Activated T-cell treated with anti-CD3 and anti-CD28 coated beads, Interleukin-2, amount 50 U/mL, for 72 hours (primary cell): ENCODE results near the gene NPAS2. TPM values are rescaled to one million over a fixed set of nuclear protein-coding genes. Genes with fewer than 3 reads are reported as not detected.

Experiments
- ATAC-seq, 2 donors: fragments of 150-1000 bp; cut with Tn5 transposase; replicated peaks in 1 of 2; 2 replicates each; pipeline ENCODE4 v1.10.0; 2021; ENCODE audit warnings: moderate library complexity in 2 of 2, mild to moderate bottlenecking in 1 of 2
- DNase-seq, 2 donors: peaks; one replicate each; pipeline ENCODE4 v3.0.0; 2021 to 2022; ENCODE audit warnings: mixed read lengths in 1 of 2
- H3K27ac Mint-ChIP-seq: one replicate; pipeline ENCODE4 v1.8.0; 2022; ENCODE audit warnings: mild to moderate bottlenecking, moderate library complexity, mixed read lengths
- H3K27me3 Mint-ChIP-seq: one replicate; pipeline ENCODE4 v1.8.0; 2022; ENCODE audit warnings: low read depth, mixed read lengths
- H3K36me3 Mint-ChIP-seq, 2 donors: one replicate each; pipeline ENCODE4 v1.8.0; 2022; ENCODE audit warnings: mixed read lengths in 2 of 2, mild to moderate bottlenecking in 1 of 2; ENCODE audit not compliant: insufficient read depth in 2 of 2
- H3K4me1 Mint-ChIP-seq: one replicate; pipeline ENCODE4 v1.8.0; 2022; ENCODE audit warnings: low read depth, mixed read lengths
- H3K4me3 Mint-ChIP-seq, 2 donors: one replicate each; pipeline ENCODE4 v1.8.0; 2022; ENCODE audit warnings: mild to moderate bottlenecking in 2 of 2, mixed read lengths in 2 of 2, moderate library complexity in 2 of 2
- H3K9me3 Mint-ChIP-seq, 2 donors: one replicate each; pipeline ENCODE4 v1.8.0; 2022; ENCODE audit warnings: mixed read lengths in 2 of 2
- total RNA-seq, 2 donors: library from RNA; stranded (reverse); gene quantifications; one replicate each; pipeline ENCODE4 v1.2.3, GENCODE V29; 2022

Gene NPAS2
- total RNA-seq, 2 donors from 2014 or later, result 4.8 to 8.4 TPM

DNA sequence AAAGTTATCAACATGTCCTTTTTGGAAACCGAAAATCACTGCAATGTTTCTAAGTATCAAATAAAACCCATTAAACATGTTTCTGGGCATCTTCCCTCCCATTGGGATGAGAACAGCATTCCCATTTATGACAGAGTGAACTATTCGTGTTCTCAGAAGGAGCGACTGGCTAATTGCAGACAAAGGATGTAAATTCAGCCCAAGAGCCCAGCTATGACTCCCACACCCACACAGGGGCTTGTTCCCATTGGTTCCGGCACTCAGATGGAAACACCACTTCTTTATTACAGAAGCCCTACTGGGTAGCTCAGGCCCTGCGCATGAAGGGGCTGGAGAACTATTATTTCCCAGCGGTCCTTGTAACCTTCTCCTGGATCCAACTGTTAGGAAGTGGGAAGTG lies 16.6 kb upstream of the NPAS2 start:
- H3K36me3 Mint-ChIP-seq, result no peaks in the 10 kb centered on the region
- H3K27me3 Mint-ChIP-seq, result no peaks in the 10 kb centered on the region
- DNase-seq (no peak), ATAC-seq (no peak)
- H3K27ac Mint-ChIP-seq, result no peak overlapping the region
- H3K9me3 Mint-ChIP-seq, result no peaks in the 10 kb centered on the region
- no peak overlapping the region for H3K4me3 Mint-ChIP-seq
- H3K4me1 Mint-ChIP-seq, result no peaks in the 10 kb centered on the region

DNA sequence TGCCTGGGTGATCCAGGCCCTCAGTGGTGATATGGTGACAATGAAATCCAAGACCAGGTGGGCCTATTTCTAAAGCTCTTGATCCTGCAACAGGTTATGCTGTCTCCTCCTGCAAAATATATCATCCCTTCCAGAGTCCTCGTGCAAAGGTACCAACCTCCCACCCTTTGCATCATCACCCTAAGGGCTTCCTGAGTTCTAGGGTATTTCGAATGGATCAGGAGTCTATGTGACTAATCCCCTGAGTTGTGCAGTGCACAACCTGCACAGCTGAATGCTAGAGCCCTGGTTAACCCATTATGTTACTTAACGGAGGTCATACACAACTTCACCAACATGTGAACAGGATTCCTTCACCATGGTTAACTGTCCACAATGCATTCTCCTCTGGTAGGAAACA lies 13.4 kb upstream of the NPAS2 start:
- peaks cover 0 to 3% of the 10 kb centered on the region in 2 donors for H3K36me3 Mint-ChIP-seq
- H3K27me3 Mint-ChIP-seq, result no peaks in the 10 kb centered on the region
- H3K4me1 Mint-ChIP-seq, result no peaks in the 10 kb centered on the region
- H3K9me3 Mint-ChIP-seq, result no peaks in the 10 kb centered on the region
- no peak overlapping the region for H3K27ac Mint-ChIP-seq
- ATAC-seq, result no peak
- no peak for DNase-seq
- H3K4me3 Mint-ChIP-seq, result no peak overlapping the region

- H3K4me3 Mint-ChIP-seq, result no peak overlapping the region
- peaks cover 0 to 3% of the 10 kb centered on the region in 2 donors for H3K36me3 Mint-ChIP-seq
- no peaks in the 10 kb centered on the region for H3K27me3 Mint-ChIP-seq
- no peak overlapping the region for H3K27ac Mint-ChIP-seq
- no peaks in the 10 kb centered on the region for H3K9me3 Mint-ChIP-seq
- DNase-seq, result no peak
- no peak for ATAC-seq
- H3K4me1 Mint-ChIP-seq, result peaks cover 11% of the 10 kb centered on the region
Observed at GRCh38 chr2:100807707-100808106, 12.2 kb upstream of the NPAS2 start.

DNA sequence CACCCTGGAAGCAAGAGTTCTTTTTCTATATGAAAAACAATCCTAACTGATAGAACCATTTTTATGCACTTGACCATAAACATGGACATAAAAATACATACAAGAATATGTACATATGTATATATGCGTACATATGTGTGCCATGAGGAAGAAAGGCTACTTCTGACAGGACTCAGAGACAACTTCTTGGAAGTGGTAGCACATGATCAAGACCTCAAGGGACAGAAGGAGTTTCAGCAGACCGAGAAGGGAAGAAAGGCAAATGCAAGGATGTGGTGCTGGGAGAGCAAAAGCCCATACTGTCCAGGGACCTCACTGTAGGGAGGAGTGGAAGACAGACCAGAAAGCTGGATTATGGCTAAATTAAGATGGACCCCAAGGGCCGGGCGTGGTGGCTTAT lies 11.4 kb upstream of the NPAS2 start:
- Mint-ChIP-seq H3K27me3 (no peaks in the 10 kb centered on the region), H3K4me1 (peaks cover 20% of the 10 kb centered on the region), H3K4me3 (no peak overlapping the region), H3K27ac (no peak overlapping the region), H3K9me3 (no peaks in the 10 kb centered on the region), H3K36me3 (peaks cover 0 to 3% of the 10 kb centered on the region in 2 donors)
- ATAC-seq, result no peak
- no peak for DNase-seq

DNA sequence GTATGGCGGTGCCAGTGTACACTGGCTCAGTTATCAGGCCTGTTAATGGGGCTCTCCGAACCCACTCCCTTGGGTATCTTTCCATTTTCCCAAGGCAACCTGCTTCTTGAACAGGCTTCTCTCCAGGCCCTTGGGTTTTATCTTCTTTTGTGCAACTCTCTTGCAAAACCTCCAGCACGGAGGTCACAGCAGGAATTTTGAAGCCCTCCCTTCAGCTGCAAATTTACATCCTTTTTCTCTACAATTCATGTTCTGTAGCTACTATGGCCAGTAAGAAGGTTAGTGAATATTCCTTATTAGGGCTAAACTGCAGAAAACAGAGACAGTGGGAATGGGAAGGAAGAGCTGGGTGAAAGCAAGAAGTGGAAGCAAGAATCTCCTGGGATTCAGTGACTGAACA lies 10.4 kb upstream of the NPAS2 start:
- Mint-ChIP-seq H3K36me3 (peaks cover 0 to 3% of the 10 kb centered on the region in 2 donors), H3K4me1 (peaks cover 29% of the 10 kb centered on the region), H3K4me3 (no peak overlapping the region), H3K27ac (no peak overlapping the region), H3K27me3 (no peaks in the 10 kb centered on the region), H3K9me3 (no peaks in the 10 kb centered on the region)
- DNase-seq, result no peak
- no peak for ATAC-seq

GRCh38 chr2:100810603-100811145 lies 9.3 kb upstream of the NPAS2 start:
- H3K4me3 Mint-ChIP-seq, result no peak overlapping the region
- DNase-seq, result no peak
- H3K27ac Mint-ChIP-seq, result no peak overlapping the region
- H3K27me3 Mint-ChIP-seq, result no peaks in the 10 kb centered on the region
- H3K4me1 Mint-ChIP-seq, result peaks cover 33% of the 10 kb centered on the region
- H3K36me3 Mint-ChIP-seq, result peaks cover 0 to 3% of the 10 kb centered on the region in 2 donors
- no peak for ATAC-seq
- H3K9me3 Mint-ChIP-seq, result no peaks in the 10 kb centered on the region

GRCh38 chr2:100812116-100812515 lies 7.8 kb upstream of the NPAS2 start:
- peak; percentile 41 to 52 for ATAC-seq
- peaks cover 33% of the 10 kb centered on the region for H3K4me1 Mint-ChIP-seq
- DNase-seq, result peak in 1 of 2 donors; percentile 4
- peaks cover 2% of the 10 kb centered on the region for H3K27me3 Mint-ChIP-seq
- no peaks in the 10 kb centered on the region for H3K9me3 Mint-ChIP-seq
- H3K27ac Mint-ChIP-seq, result no peak overlapping the region
- H3K4me3 Mint-ChIP-seq, result peak overlapping the region in 1 of 2 donors; percentile 6
- H3K36me3 Mint-ChIP-seq, result peaks cover 0 to 3% of the 10 kb centered on the region in 2 donors

DNA sequence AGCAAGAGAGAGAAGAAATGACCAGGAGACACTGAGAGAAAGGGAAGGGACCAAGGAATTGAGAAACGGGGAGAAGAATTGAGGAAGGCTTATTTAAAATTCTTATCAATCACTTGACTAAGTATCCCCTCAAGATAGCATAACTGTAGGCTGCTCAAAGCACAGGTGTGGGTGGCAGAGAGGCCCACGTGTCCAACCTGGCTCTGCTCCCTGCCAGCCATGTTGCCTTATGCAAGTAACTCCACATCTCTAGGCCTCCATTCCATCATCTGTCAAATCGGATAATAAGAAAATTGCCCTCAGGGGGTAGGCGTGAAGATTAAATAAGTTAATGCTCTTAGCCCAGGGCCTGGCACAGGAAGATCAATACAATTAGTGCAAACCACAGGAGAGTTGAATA lies 7.4 kb upstream of the NPAS2 start:
- Mint-ChIP-seq H3K27ac (no peak overlapping the region), H3K27me3 (peaks cover 6% of the 10 kb centered on the region), H3K4me3 (peak overlapping the region in 1 of 2 donors; percentile 6), H3K36me3 (peaks cover 0 to 3% of the 10 kb centered on the region in 2 donors), H3K4me1 (peaks cover 33% of the 10 kb centered on the region), H3K9me3 (no peaks in the 10 kb centered on the region)
- DNase-seq (no peak), ATAC-seq (no peak)

DNA sequence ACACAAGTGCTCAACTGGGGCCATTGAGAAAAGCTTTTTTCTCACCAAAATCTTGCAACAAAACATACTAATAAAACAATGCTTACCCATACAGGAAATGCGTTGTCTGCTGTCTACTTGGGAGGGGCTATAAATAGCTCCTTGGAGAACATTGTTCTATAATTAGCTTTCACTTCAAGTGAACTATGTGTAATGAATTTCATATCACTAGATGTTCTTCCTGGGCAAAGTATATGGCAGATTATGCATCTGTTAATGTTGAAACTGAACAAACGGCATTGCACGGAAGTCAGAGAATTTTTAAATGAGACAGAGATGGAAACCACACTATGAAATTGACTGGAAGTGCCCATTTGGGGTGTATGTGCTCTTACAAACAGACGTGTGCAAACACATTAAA lies 6.4 kb upstream of the NPAS2 start:
- H3K4me3 Mint-ChIP-seq, result peak overlapping the region; percentile 15 to 31
- peak overlapping the region; percentile 3 for H3K27ac Mint-ChIP-seq

GRCh38 chr2:100814043-100814442 lies 5.9 kb upstream of the NPAS2 start:
- DNase-seq, result no peak
- Mint-ChIP-seq H3K27ac (no peak overlapping the region), H3K4me3 (peak overlapping the region; percentile 0 to 30), H3K27me3 (peaks cover 16% of the 10 kb centered on the region), H3K4me1 (peaks cover 41% of the 10 kb centered on the region), H3K9me3 (no peaks in the 10 kb centered on the region), H3K36me3 (peaks cover 0 to 3% of the 10 kb centered on the region in 2 donors)
- no peak for ATAC-seq

More for the DNA sequence above, 6.4 kb upstream of the NPAS2 start:
- ATAC-seq, result peak; percentile 76 to 81
- Mint-ChIP-seq H3K36me3 (peaks cover 0 to 3% of the 10 kb centered on the region in 2 donors), H3K9me3 (no peaks in the 10 kb centered on the region), H3K4me1 (peaks cover 41% of the 10 kb centered on the region), H3K27me3 (peaks cover 16% of the 10 kb centered on the region)
- no peak for DNase-seq

DNA sequence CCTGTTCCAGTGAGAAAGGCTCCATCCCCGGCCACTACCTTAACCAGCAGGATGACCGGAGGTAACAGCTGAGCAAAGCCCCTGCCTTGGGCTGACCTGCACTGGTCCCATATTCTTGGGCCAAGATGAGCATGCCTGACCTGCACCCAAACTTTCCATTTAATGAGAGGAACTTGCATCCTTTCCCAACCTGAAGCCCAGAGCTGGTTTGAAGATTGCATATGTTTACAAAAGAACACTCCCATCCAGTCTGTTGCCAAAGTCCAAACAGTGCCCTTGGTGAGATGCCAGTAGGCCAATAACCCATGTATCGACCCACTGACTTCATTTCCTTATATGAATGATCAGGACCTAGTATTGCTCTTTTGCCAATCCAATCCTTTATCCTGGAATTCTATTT lies 5.5 kb upstream of the NPAS2 start:
- Mint-ChIP-seq H3K4me1 (peaks cover 41% of the 10 kb centered on the region), H3K4me3 (peak overlapping the region; percentile 0 to 30), H3K27ac (no peak overlapping the region), H3K9me3 (no peaks in the 10 kb centered on the region), H3K27me3 (peaks cover 16% of the 10 kb centered on the region), H3K36me3 (peaks cover 0 to 3% of the 10 kb centered on the region in 2 donors)
- ATAC-seq, result no peak
- no peak for DNase-seq

DNA sequence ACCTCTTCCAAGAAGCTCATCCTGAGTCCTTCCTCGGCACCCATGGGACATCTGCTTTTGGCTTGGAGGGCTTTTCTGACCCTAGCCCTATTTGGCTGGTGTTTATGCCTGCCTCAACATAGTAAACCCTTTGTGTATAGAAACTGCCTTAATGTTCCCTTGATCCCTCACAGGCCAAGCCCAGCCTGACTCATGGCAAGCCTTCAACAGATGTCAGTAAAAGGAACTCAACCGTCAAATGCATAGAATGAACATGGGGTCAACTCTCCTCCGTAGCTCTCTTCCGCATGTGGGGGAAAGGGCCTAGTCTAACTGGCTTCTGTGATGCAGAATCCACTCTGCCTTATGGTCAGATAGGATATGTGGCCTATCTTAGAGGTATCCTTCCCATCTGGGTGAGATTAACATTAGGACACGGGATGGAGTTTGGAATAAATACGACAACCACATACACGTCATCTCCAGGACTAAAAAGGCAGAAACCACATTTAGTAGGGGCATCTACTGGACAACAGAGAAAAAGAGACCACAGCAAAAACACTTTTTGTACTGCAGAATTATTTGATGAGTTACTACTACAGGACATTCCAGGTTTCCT lies 2.5 kb upstream of the NPAS2 start:
- H3K27me3 Mint-ChIP-seq, result peaks cover 32% of the 10 kb centered on the region
- H3K9me3 Mint-ChIP-seq, result no peaks in the 10 kb centered on the region

DNA sequence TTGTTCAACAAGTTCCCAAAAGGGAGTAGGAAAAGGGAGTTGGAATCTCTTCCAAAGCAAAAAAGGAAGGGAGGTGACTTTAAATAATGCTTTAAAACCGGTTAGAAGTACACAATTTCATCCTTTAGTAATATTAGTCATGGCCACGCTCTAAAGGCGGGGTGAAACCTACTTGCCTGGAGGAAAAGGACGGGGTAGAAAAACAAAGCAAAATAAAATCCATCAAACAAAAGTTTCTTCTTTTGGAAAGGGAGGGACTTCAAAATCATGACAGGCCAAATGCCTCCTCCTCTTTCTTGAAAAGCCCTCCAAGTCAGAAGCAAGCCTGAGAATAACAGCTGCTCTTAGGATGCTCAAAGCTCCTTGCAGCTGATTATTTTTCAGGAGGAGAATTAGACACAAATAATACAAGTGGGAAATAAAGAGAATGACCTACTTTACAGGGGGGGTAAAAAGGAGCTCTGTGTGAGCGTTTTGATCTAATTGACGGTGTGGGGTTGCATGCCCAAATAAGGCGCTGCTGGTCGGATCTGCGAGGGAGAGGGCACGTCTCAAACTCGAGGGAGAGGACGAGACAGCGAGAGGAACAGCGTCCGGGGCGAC lies 1.8 kb upstream of the NPAS2 start:
- peak overlapping the region; percentile 71 to 83 for H3K4me3 Mint-ChIP-seq
- ATAC-seq, result peak; percentile 29 to 32
- no peaks in the 10 kb centered on the region for H3K9me3 Mint-ChIP-seq
- H3K27ac Mint-ChIP-seq, result no peak overlapping the region
- peaks cover 39% of the 10 kb centered on the region for H3K4me1 Mint-ChIP-seq
- H3K36me3 Mint-ChIP-seq, result no peaks in the 10 kb centered on the region
- DNase-seq, result no peak
- peaks cover 38% of the 10 kb centered on the region for H3K27me3 Mint-ChIP-seq

More for the DNA sequence above, 2.5 kb upstream of the NPAS2 start:
- Mint-ChIP-seq H3K36me3 (no peaks in the 10 kb centered on the region), H3K27ac (no peak overlapping the region), H3K4me3 (peak overlapping the region in 1 of 2 donors; percentile 71), H3K4me1 (peaks cover 45% of the 10 kb centered on the region)
- ATAC-seq (no peak), DNase-seq (no peak)
